Activated CD4-positive, alpha-beta T cell treated with anti-CD3 and anti-CD28 coated beads for 24 hours (primary cell): ENCODE measurements around the gene C1QTNF5.
A peak's percentile ranks its signal among the peaks of the same experiment; 100 is the strongest.
"Not testable (repeated sequence)": the region's sequence is repeated elsewhere in the genome, so short reads cannot be mapped to it uniquely, and the experiment has no call there.

ENCODE experiments used
- DNase-seq, 2 donors: peaks; one replicate each; pipeline ENCODE4 v3.0.0-alpha.2; 2020; ENCODE audit warnings: low read depth in 2 of 2

Gene C1QTNF5, protein sequence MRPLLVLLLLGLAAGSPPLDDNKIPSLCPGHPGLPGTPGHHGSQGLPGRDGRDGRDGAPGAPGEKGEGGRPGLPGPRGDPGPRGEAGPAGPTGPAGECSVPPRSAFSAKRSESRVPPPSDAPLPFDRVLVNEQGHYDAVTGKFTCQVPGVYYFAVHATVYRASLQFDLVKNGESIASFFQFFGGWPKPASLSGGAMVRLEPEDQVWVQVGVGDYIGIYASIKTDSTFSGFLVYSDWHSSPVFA

GRCh38 chr11:119340335-119341221 lies at the start of gene C1QTNF5:
C1QTNF5 (minus strand) TSS chr11:119340883; CDS start chr11:119340397, 486 bp downstream.
- no peak for DNase-seq

DNA sequence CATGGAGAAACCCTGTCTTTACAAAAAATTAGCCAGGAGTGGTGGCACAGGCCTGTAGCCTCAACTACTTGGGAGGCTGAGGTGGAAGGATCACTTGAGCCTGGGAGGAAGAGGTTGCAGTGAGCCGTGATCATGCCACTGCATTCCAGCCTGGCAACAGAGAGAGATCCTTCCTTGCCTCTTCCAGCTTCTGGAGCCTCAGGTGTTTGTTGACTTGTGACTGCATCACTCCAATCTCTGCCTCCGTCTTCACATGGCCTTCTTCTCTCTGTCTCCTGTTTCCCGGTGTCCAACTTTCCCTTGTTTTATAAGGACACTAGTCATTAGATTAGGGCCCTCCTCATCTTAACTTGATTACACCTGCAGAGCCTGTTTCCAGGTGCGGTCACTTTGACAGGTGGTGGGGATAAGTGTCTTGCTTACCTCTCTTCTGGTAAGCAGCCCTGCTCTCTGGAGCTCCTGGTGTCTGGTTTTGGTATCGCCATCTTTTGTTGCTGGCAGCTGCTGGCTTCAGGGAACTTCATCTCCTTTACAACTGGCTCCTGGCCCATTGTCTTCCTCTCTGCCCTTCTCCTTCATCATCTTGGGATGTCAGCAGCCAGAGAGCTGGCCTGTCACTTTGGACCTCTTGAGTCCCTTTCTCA lies 49.0 kb upstream of the C1QTNF5 start:
- no peak for DNase-seq

- no peak for DNase-seq
Observed at GRCh38 chr11:119388103-119388502, 47.4 kb upstream of the C1QTNF5 start.

- no peak for DNase-seq
Observed at GRCh38 chr11:119384332-119384731, 43.6 kb upstream of the C1QTNF5 start.

DNA sequence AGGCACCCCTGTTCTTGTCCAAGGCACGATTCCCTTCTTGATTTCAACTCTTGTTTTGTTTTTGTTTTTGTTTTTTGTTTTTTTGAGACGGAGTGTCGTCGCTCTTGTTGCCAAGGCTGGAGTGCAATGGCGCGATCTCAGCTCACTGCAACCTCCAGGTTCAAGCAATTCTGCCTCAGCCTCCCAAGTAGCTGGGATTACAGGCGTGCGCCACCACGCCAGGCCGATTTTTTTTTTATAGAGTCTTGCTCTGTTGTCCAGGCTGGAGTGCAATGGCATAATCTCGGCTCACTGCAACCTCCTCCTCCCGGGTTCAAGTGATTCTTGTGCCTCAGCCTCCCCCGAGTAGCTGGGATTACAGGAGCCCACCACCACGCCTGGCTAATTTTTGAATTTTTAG lies 41.8 kb upstream of the C1QTNF5 start:
- not testable (repeated sequence) for DNase-seq

DNA sequence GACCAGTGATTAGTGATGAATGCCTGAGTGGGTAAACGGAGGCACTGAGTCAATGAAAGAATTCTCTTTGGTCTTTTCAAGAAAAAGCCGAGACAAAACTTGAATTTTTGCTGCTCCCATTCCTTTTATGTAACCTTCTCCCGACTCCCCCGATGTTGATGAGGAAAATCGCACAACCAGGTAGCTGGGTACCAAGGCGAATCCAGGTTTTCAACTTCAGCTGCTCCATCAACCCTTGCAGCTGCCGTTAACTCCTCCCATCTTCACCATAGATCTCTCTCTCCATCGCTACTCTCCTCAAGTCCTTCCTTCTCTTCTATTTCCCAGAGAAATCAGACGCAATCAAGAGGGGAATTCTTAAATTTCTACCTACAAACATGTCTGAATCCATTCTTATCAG lies 41.4 kb upstream of the C1QTNF5 start:
- DNase-seq = no peak

GRCh38 chr11:119381181-119381988 lies 40.7 kb upstream of the C1QTNF5 start, which contains the start of gene USP2:
USP2 (minus strand) TSS chr11:119381690; CDS start chr11:119373480, 8,210 bp downstream.
- peak; percentile 94 for DNase-seq

DNA sequence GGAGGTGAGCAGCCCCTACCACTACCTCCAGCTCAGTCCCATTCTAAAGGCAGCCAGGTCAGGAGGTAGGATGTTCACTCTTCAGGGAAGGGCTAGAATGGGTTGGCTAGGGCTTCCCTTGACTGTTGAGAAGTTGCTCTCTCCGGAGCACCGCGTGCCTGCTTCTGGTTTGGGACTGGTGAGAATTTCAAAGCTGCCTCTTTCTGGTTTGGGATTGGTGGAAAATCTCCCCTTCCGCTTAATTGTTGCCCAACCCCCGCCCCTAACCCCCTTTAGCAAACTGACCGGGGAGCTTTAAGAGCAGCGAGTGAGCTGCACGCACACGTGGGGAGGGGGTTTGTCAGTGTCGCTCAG lies 40.1 kb upstream of the C1QTNF5 start:
- no peak for DNase-seq

DNA sequence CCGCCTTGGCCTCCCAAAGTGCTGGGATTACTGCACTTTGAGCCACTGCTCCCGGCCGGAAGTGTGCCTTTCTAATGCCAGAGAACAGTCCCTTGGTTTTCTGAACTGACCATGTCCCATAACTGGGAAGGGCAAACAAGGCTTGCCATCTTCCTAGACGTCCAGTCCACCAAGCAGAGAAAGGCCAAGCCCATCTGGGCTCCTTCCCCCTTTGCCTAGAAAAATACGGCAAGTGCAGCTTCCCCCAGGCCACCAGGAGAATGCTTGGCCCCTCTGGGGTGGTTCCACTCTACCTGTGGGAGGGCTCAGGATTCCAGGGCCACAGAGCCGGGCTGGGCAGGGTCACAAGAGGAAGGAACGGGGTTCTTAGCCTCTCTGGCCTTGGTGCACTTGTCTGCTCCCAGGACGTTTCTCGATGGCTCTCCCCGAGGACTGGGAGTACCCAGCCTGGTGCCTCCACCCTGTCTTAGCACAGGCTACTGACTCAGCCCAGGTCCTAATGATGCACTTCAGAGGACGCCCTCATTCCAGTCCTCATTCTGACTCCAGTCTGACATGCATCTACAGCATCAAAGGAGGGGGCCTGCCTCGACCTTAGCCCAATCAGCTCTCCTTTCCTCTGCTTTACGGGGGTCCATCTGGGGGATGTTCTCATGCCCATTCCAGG lies 39.6 kb upstream of the C1QTNF5 start:
- DNase-seq = no peak

GRCh38 chr11:119378851-119379465 lies 38.3 kb upstream of the C1QTNF5 start:
- DNase-seq = no peak

GRCh38 chr11:119377961-119378667 lies 37.4 kb upstream of the C1QTNF5 start:
- no peak for DNase-seq

DNA sequence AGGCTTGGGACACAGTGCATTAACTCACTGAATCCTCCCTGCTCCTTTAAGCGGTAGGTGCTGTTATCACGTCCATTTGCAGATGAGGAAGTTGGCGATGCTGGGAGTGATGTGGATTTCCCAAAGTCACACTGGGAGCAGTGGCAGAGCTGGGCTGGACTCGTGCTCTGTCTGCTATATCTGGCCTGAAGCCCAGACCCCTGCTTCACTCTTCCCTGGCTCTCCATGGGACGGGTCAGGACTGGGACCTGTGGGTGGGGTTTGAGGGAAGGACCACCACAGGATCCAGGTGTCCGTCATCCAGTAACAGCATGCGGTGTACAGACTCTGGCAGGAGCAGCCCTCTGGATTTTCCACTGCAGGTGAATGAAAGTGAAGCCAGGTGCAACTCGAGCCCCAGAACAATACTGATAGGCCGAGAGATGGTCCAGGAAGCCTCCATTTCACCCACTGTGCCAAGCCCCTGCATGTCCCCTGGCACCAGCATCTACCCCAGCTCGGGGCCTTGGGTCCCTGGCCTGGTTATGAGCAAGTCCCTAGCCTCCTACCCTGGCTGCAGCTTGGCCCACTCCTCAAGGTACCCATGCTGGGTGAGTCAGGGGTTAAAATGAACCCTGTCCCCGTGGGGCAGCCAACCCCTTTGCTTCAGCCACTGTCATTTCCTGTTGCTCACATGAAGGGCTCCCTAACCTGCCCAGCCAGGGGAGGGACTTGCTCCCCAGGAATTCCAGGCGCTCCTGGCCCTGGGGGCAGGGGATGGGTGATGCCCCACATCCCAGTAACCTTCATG lies 36.6 kb upstream of the C1QTNF5 start:
- no peak for DNase-seq

DNA sequence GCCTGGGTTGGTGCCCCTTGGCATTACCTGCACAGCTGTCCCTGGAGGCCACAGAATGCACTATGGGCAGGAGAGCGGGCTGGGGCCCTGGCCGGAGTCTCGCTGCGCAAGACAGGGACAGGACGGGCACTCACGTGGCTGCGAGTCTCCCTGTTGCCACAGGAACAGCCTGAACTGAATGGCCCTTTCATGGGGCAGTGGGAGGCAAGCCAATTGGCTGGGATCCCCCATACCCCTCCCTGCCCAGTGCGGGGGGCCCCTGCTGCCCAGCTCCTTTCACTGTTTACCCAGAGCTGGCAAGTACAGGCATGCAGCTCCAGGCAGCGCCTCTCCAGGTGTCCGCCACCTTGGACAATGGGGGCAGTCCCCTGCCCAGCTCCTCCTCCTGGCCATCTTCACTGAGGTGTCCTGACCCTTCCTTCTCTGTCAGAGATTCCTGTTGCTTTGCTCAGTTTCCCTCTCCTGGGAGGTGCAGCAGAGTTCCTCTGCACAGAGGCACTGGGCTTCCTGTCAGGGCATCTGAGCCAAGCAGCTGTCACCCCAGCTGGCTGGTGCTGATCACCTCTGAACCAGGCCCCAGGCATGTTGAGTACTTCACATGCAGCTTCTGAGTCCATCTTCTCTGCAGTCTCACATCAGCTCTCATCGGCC lies 35.6 kb upstream of the C1QTNF5 start:
- DNase-seq = no peak

- DNase-seq = no peak
Observed at GRCh38 chr11:119375337-119376196, 34.9 kb upstream of the C1QTNF5 start.

DNA sequence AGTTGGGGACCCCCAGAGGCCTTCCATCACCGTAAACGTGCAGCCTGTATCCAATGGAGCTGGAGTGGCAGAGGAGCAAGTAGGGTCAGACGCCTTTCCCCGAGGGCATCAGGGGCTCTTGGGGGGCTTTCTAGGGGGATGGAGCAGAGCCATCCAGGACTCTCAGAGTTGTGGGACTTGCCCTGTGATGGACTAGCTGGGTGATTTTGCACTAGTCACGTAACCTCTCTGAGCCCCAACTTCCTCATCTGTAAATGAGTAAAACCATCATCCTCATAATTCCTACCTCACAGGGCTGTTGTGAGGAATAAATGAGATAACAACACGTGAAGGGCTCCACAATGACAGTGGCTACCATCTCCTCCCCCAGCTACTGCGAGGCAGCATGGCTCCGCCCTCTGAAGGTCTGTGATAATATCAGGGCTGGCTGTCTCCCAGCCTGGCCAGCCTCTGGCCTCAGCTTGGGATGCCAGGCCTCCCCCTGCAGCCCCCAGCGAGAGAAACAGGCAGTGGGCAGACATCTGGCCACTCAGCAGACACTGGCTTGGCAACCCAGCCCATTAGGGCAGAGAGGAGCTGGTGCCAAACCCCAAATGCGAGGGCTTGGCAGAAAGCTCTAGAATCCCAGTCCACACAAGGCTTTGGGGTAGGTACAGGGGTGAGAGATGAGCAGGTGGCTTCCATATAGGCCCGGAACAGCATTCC lies 34.1 kb upstream of the C1QTNF5 start:
- no peak for DNase-seq

DNA sequence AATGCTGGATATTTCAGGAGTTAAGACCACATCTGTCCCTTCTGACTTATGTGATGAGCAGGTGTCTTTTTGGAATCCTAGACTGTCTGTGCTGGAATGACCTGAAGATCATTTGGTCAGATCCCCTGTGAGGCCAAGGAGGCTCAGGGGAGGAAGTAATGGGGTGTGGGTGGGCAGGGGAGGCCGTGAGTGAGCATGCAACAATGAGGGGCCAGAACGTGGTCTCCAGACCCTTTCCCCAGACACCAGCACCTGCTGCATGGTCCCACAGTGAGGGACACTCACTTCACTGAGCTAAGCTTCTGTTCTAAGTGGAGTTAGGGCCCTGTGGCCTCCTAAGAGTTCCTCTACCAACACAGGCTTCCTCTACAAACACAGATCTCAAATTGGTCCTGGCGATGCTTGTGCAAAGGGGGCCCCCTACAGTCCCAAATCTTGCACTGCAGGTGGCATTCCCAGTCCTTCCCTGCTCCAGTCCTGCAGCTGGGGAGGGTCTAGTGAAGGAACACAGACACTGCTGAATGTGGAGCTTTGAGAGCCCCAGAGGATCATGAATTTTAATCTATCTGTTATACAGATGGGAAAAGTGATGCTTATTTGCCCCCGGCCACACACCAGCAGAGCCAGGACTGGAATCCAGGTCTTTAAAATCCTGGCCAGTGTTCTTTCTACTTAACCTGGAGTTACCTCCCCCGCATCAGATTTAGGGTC lies 33.4 kb upstream of the C1QTNF5 start:
- DNase-seq = peak in 1 of 2 donors; percentile 38
